Measurements from ENCODE around the gene BCL2. TPM values are rescaled to one million over a fixed set of nuclear protein-coding genes. Genes with fewer than 3 reads are reported as not detected.

BCL2 gene
- total RNA-seq, 1 donor from 2014 or later, result 20.5 TPM

- H3K9me3 ChIP-seq, result no peaks in the 10 kb centered on the region
- DNase-seq (ENCODE audit: low spot score in 2 of 2), result no peak
- intact Hi-C loops (cut with DNase I), result no loop called here
Measured at GRCh38 chr18:63207835-63208234, 111.7 kb downstream of the BCL2 start.

GRCh38 chr18:63207143-63207790 lies 112.3 kb downstream of the BCL2 start:
- TF ChIP-seq CTCF (IDR thresholded peaks at IDR 0.05), result no peak
- Histone ChIP-seq H3K9me3 (no peaks in the 10 kb centered on the region), H3K4me3 (no peak overlapping the region), H3K27me3 (no peaks in the 10 kb centered on the region), H3K27ac (peak overlapping the region; percentile 64 to 77), H3K4me1 (peaks cover 0 to 22% of the 10 kb centered on the region in 2 donors), H3K36me3 (no peaks in the 10 kb centered on the region)
- intact Hi-C loops (cut with DNase I), result no loop called here
- DNase-seq (ENCODE audit: low spot score in 2 of 2), result no peak

More at GRCh38 chr18:63207835-63208234, 111.7 kb downstream of the BCL2 start:
- no peaks in the 10 kb centered on the region for H3K27me3 ChIP-seq
- peaks cover 0 to 22% of the 10 kb centered on the region in 2 donors for H3K4me1 ChIP-seq
- TF ChIP-seq CTCF (IDR thresholded peaks at IDR 0.05), result no peak
- peak overlapping the region; percentile 64 to 77 for H3K27ac ChIP-seq
- peak overlapping the region in 1 of 2 donors; percentile 47 for H3K4me3 ChIP-seq
- no peaks in the 10 kb centered on the region for H3K36me3 ChIP-seq

GRCh38 chr18:63206433-63207142 lies 113.0 kb downstream of the BCL2 start:
- Histone ChIP-seq H3K36me3 (no peaks in the 10 kb centered on the region), H3K4me3 (no peak overlapping the region), H3K27ac (peak overlapping the region; percentile 64 to 77), H3K9me3 (no peaks in the 10 kb centered on the region), H3K4me1 (peaks cover 0 to 22% of the 10 kb centered on the region in 2 donors), H3K27me3 (no peaks in the 10 kb centered on the region)
- intact Hi-C loops (cut with DNase I), result no loop called here
- no peak for DNase-seq (ENCODE audit: low spot score in 2 of 2)
- TF ChIP-seq CTCF (IDR thresholded peaks at IDR 0.05), result no peak

DNA sequence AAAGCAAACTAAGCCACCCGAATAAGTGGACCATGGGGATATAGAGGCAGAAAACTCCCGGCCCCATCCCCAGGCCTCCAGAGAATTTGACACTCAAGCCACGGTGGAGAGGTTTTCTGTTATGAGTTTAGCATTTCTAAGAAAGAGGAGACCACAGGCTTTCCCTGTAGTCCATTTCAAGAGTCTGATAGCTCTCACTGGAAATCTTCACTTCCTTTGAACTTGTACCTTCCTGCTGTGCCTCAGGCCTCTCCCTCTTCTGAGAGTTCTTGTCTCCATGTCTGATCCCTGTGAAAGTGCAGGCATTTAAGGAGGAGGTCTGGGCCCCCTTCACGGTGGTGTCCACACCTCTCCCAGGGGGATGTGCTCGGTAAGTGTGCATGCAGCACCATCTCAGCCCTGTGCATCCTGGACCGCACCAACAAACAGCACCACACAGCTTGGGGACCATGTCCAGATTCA lies 113.7 kb downstream of the BCL2 start:
- no peak for DNase-seq (ENCODE audit: low spot score in 2 of 2)
- TF ChIP-seq CTCF (IDR thresholded peaks at IDR 0.05), result no peak
- Histone ChIP-seq H3K9me3 (no peaks in the 10 kb centered on the region), H3K4me1 (peaks cover 0 to 22% of the 10 kb centered on the region in 2 donors), H3K4me3 (no peak overlapping the region), H3K27me3 (no peaks in the 10 kb centered on the region), H3K36me3 (no peaks in the 10 kb centered on the region), H3K27ac (no peak overlapping the region)
- intact Hi-C loops (cut with DNase I), result no loop called here

DNA sequence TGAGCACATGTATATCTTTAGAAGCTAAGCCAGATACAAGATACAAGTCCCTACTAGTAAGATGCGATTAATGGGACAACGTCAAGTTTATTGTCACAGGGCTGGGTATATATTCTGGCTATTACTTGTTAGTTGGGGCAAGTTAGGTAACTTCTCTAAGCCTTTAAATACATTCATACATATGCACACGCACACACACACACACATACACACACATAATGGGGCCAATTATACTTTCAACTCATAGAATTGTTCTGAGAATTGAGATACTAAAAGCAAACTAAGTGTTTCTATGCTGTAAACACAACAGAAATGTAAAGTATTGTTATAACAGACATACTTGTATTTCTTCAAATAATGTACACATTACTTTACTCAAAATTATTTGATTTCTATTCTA lies 116.1 kb downstream of the BCL2 start:
- H3K27ac ChIP-seq, result no peak overlapping the region
- TF ChIP-seq CTCF (IDR thresholded peaks at IDR 0.05), result no peak
- no peaks in the 10 kb centered on the region for H3K27me3 ChIP-seq
- peaks cover 0 to 15% of the 10 kb centered on the region in 2 donors for H3K4me1 ChIP-seq
- H3K36me3 ChIP-seq, result no peaks in the 10 kb centered on the region
- DNase-seq (ENCODE audit: low spot score in 2 of 2), result no peak
- H3K9me3 ChIP-seq, result no peaks in the 10 kb centered on the region
- intact Hi-C loops (cut with DNase I), result no loop called here
- no peak overlapping the region for H3K4me3 ChIP-seq

Data from ascending aorta (tissue), 2 donors.